HepG2 (cell line): ENCODE results near the gene TSPAN11.

Source experiments
- BCL6 ChIP-seq: IDR thresholded peaks from 2 replicates; pipeline ENCODE4 v1.6.1; 2016; ENCODE audit warnings: missing genetic modification reagents, missing compliant biosample characterization
- BHLHE40 ChIP-seq: IDR thresholded peaks from 2 replicates; pipeline ENCODE4 v1.6.1; 2011; ENCODE audit warnings: low read length, improper control_type of control experiment
- CTCF ChIP-seq: sonication (generic); formaldehyde crosslinking; IDR thresholded peaks from 2 replicates; pipeline ENCODE4 v1.5.0; 2020; ENCODE audit warnings: mild to moderate bottlenecking, missing genetic modification reagents, moderate library complexity
- FLYWCH1 ChIP-seq: sonication (generic); formaldehyde crosslinking; IDR thresholded peaks from 2 replicates; pipeline ENCODE4 v1.8.1; 2023; ENCODE audit warnings: mild to moderate bottlenecking, missing genetic modification reagents
- GRHL1 ChIP-seq: sonication (generic); formaldehyde crosslinking; conservative IDR thresholded peaks from 2 replicates; pipeline ENCODE4 v1.8.0; 2022; ENCODE audit warnings: missing genetic modification reagents
- MYPOP ChIP-seq: sonication (generic); formaldehyde crosslinking; IDR thresholded peaks from 2 replicates; pipeline ENCODE4 v1.8.1; 2023; ENCODE audit warnings: mild to moderate bottlenecking, moderate library complexity, missing genetic modification reagents
- NR2C2 ChIP-seq: sonication (generic); formaldehyde crosslinking; IDR thresholded peaks from 2 replicates; pipeline ENCODE4 v1.4.0; 2020; ENCODE audit warnings: missing genetic modification reagents, mild to moderate bottlenecking, moderate library complexity, borderline replicate concordance
- RBFOX2 ChIP-seq: fragments of 200-400 bp; formaldehyde crosslinking; IDR thresholded peaks from 2 replicates; pipeline ENCODE4 v1.6.1; 2017; ENCODE audit warnings: low read depth, mild to moderate bottlenecking, low read length
- SMAD9 ChIP-seq: sonication (generic); formaldehyde crosslinking; IDR thresholded peaks from 2 replicates; pipeline ENCODE4 v1.5.1; 2020; ENCODE audit warnings: mild to moderate bottlenecking, missing genetic modification reagents
- SP2 ChIP-seq: sonication (generic); formaldehyde crosslinking; IDR thresholded peaks from 2 replicates; pipeline ENCODE4 v1.5.1; 2020; ENCODE audit warnings: mild to moderate bottlenecking, missing genetic modification reagents
- TEAD2 ChIP-seq: sonication (generic); formaldehyde crosslinking; IDR thresholded peaks from 2 replicates; pipeline ENCODE4 v1.9.0; 2021; ENCODE audit warnings: missing genetic modification reagents
- ZBTB8A ChIP-seq: sonication (generic); formaldehyde crosslinking; IDR thresholded peaks from 2 replicates; pipeline ENCODE4 v1.4.0; 2020; ENCODE audit warnings: mild to moderate bottlenecking, low read depth, missing genetic modification reagents, borderline replicate concordance
- ZGPAT ChIP-seq: IDR thresholded peaks from 2 replicates; pipeline ENCODE4 v1.6.1; 2016; ENCODE audit warnings: mild to moderate bottlenecking
- ZMAT5 ChIP-seq: sonication (generic); formaldehyde crosslinking; IDR thresholded peaks from 2 replicates; pipeline ENCODE4 v1.5.0; 2020; ENCODE audit warnings: mild to moderate bottlenecking, low read depth, missing genetic modification reagents, borderline replicate concordance

GRCh38 chr12:30905463-30906009 lies 21.0 kb upstream of the TSPAN11 start:
- TF ChIP-seq ZGPAT (CRISPR knock-in tag) (no peak), FLYWCH1 (CRISPR knock-in tag) (no peak), NR2C2 (no peak), BCL6 (CRISPR knock-in tag) (no peak), TEAD2 (CRISPR knock-in tag) (no peak), ZBTB8A (no peak), SP2 (CRISPR knock-in tag) (no peak), CTCF (no peak), BHLHE40 (no peak), SMAD9 (CRISPR knock-in tag) (no peak), GRHL1 (no peak), MYPOP (CRISPR knock-in tag) (no peak), ZMAT5 (CRISPR knock-in tag) (no peak), RBFOX2 (no peak)
